KMS-11 (cell line): ENCODE results near the gene KCTD2.

ENCODE experiments used
- H2AFZ ChIP-seq: fragments of 200-600 bp; sonication (generic); 2 replicates; pipeline ENCODE4 v1.6.1; 2016; ENCODE audit warnings: antibody characterized with exemption, mixed run types, low read depth
- H3K27ac ChIP-seq: fragments of 200-600 bp; sonication (generic); 2 replicates; pipeline ENCODE4 v1.6.1; 2016; ENCODE audit warnings: mild to moderate bottlenecking, mixed run types
- H3K27me3 ChIP-seq: fragments of 200-600 bp; sonication (generic); 2 replicates; pipeline ENCODE4 v1.6.1; 2017; ENCODE audit warnings: mild to moderate bottlenecking, low read depth, mixed run types, moderate library complexity; ENCODE audit not compliant: insufficient read depth
- H3K36me3 ChIP-seq: fragments of 200-600 bp; sonication (generic); 2 replicates; pipeline ENCODE4 v1.6.1; 2017; ENCODE audit warnings: mild to moderate bottlenecking, mixed run types; ENCODE audit not compliant: insufficient read depth
- H3K4me1 ChIP-seq: fragments of 200-600 bp; sonication (generic); 2 replicates; pipeline ENCODE4 v1.6.1; 2016; ENCODE audit warnings: mild to moderate bottlenecking, low read depth, mixed run types; ENCODE audit not compliant: poor library complexity, severe bottlenecking
- H3K4me2 ChIP-seq: fragments of 200-600 bp; sonication (generic); 2 replicates; pipeline ENCODE4 v1.7.0; 2016; ENCODE audit warnings: mild to moderate bottlenecking, mixed run types
- H3K4me3 ChIP-seq: fragments of 200-600 bp; sonication (generic); IDR thresholded peaks from 2 replicates; pipeline ENCODE4 v1.6.1; 2017; ENCODE audit warnings: low read depth, low read length, mixed read lengths; ENCODE audit not compliant: insufficient read depth
- H3K79me2 ChIP-seq: fragments of 200-600 bp; sonication (generic); 2 replicates; pipeline ENCODE4 v1.6.1; 2016; ENCODE audit warnings: low read depth, mixed run types; ENCODE audit not compliant: insufficient read depth
- H3K9ac ChIP-seq: fragments of 200-600 bp; sonication (generic); 2 replicates; pipeline ENCODE4 v1.6.1; 2016; ENCODE audit warnings: mild to moderate bottlenecking, mixed run types
- H4K20me1 ChIP-seq: fragments of 200-600 bp; sonication (generic); 2 replicates; pipeline ENCODE4 v1.6.1; 2016; ENCODE audit warnings: mild to moderate bottlenecking, mixed run types; ENCODE audit not compliant: insufficient read depth
- TF ChIP-seq, protein P1 (sequence below): fragments of 200-600 bp; sonication (generic); conservative IDR thresholded peaks from 2 replicates; pipeline ENCODE4 v1.6.1; 2017; ENCODE audit warnings: low read depth, mild to moderate bottlenecking, antibody characterized with exemption, low read length, moderate library complexity, mixed read lengths

KCTD2 gene

GRCh38 chr17:75097865-75098264 lies 50.8 kb downstream of the KCTD2 start:
- H3K79me2 ChIP-seq = no peaks in the 10 kb centered on the region
- H4K20me1 ChIP-seq = no peaks in the 10 kb centered on the region
- no peak overlapping the region for H3K4me3 ChIP-seq
- H3K27me3 ChIP-seq = no peaks in the 10 kb centered on the region; the same call in none of the 2 replicates
- H2AFZ ChIP-seq = no peak overlapping the region
- no peaks in the 10 kb centered on the region for H3K4me1 ChIP-seq
- H3K9ac ChIP-seq = no peak overlapping the region
- H3K4me2 ChIP-seq = no peak overlapping the region
- no peak overlapping the region for H3K27ac ChIP-seq
- TF ChIP-seq, protein P1, sequence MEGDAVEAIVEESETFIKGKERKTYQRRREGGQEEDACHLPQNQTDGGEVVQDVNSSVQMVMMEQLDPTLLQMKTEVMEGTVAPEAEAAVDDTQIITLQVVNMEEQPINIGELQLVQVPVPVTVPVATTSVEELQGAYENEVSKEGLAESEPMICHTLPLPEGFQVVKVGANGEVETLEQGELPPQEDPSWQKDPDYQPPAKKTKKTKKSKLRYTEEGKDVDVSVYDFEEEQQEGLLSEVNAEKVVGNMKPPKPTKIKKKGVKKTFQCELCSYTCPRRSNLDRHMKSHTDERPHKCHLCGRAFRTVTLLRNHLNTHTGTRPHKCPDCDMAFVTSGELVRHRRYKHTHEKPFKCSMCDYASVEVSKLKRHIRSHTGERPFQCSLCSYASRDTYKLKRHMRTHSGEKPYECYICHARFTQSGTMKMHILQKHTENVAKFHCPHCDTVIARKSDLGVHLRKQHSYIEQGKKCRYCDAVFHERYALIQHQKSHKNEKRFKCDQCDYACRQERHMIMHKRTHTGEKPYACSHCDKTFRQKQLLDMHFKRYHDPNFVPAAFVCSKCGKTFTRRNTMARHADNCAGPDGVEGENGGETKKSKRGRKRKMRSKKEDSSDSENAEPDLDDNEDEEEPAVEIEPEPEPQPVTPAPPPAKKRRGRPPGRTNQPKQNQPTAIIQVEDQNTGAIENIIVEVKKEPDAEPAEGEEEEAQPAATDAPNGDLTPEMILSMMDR = no peak
- H3K36me3 ChIP-seq = no peaks in the 10 kb centered on the region

DNA sequence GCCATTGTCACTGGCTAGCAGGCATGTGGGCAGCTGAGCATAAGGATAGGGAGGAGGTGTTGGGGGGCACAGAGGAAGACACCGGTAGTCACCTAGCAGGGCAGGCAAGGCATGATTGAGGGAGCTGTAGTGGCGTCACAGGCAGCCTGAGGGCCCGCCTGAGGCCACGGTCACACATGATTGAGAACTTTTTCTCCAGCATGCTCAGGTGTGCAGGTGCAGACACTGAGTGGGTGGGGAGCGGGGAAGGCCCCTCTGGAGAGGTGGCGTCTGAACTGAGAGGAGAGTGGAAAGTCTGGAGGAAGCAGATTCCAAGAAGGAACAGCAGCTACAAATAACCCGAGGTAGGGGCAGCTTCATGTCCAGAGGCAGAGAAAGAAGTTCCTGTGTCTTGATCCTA lies 51.8 kb downstream of the KCTD2 start:
- TF ChIP-seq, protein P1 = no peak
- Histone ChIP-seq H3K27ac (no peak overlapping the region), H3K36me3 (no peaks in the 10 kb centered on the region), H2AFZ (no peak overlapping the region), H3K27me3 (peaks cover 4% of the 10 kb centered on the region), H3K79me2 (no peaks in the 10 kb centered on the region), H3K4me3 (no peak overlapping the region), H3K4me1 (no peaks in the 10 kb centered on the region), H3K9ac (no peak overlapping the region), H4K20me1 (no peaks in the 10 kb centered on the region), H3K4me2 (no peak overlapping the region)

- Histone ChIP-seq H3K79me2 (no peaks in the 10 kb centered on the region), H4K20me1 (no peaks in the 10 kb centered on the region), H3K4me1 (no peaks in the 10 kb centered on the region), H3K4me2 (no peak overlapping the region), H3K27me3 (peaks cover 4% of the 10 kb centered on the region), H3K4me3 (no peak overlapping the region), H3K27ac (no peak overlapping the region), H2AFZ (no peak overlapping the region), H3K9ac (no peak overlapping the region), H3K36me3 (no peaks in the 10 kb centered on the region)
- TF ChIP-seq, protein P1 = no peak
Observed at GRCh38 chr17:75099881-75100595, 53.0 kb downstream of the KCTD2 start.

DNA sequence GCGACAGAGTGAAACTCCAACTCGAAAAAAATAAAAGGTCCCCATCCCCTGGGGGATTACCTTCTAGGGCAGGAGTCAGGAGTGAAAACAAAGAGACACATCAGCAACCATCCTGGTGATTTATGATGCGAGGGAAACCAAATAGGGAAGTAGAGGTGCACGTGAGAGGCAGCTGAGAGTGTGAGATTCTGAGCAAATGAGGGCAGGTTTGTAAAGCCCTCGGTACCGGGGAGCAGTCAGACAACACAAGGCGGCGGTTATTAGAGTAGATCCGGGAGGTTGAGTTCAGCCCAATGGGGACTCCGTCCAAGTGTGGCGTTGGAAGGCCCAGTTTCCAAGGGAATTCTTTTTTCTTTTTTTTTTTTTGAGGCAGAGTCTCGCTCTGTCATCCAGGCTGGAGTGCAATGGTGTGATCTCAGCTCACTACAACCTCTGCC lies 55.4 kb downstream of the KCTD2 start:
- Histone ChIP-seq H2AFZ (no peak overlapping the region), H3K36me3 (no peaks in the 10 kb centered on the region), H3K27ac (no peak overlapping the region), H3K4me3 (no peak overlapping the region), H3K4me1 (peaks cover 8% of the 10 kb centered on the region), H3K4me2 (no peak overlapping the region), H4K20me1 (no peaks in the 10 kb centered on the region), H3K79me2 (no peaks in the 10 kb centered on the region), H3K27me3 (peaks cover 7% of the 10 kb centered on the region), H3K9ac (no peak overlapping the region)
- TF ChIP-seq, protein P1 = no peak
